Jurkat, Clone E6-1 (cell line): ENCODE results near the gene URB1. TPM values are rescaled to one million over a fixed set of nuclear protein-coding genes. Genes with fewer than 3 reads are reported as not detected.
"Not testable (repeated sequence)": the region's sequence is repeated elsewhere in the genome, so short reads cannot be mapped to it uniquely, and the experiment has no call there.

Source experiments
- DNase-seq: peaks from one replicate; pipeline ENCODE4 v3.0.0-alpha.2; 2011; ENCODE audit warnings: low read depth, low spot score
- H3K4me3 ChIP-seq: 2 replicates; pipeline ENCODE4 v1.5.1; 2011; ENCODE audit warnings: mild to moderate bottlenecking, low read length, control low read depth, moderate library complexity
- polyA plus RNA-seq: library from polyadenylated mRNA; unstranded; fragments of >200 nt; gene quantifications from one replicate; pipeline ENCODE4 v1.2.1, GENCODE V29; 2012; ENCODE audit warnings: missing spikeins; ENCODE audit not compliant: insufficient read length, insufficient read depth

URB1 gene, protein sequence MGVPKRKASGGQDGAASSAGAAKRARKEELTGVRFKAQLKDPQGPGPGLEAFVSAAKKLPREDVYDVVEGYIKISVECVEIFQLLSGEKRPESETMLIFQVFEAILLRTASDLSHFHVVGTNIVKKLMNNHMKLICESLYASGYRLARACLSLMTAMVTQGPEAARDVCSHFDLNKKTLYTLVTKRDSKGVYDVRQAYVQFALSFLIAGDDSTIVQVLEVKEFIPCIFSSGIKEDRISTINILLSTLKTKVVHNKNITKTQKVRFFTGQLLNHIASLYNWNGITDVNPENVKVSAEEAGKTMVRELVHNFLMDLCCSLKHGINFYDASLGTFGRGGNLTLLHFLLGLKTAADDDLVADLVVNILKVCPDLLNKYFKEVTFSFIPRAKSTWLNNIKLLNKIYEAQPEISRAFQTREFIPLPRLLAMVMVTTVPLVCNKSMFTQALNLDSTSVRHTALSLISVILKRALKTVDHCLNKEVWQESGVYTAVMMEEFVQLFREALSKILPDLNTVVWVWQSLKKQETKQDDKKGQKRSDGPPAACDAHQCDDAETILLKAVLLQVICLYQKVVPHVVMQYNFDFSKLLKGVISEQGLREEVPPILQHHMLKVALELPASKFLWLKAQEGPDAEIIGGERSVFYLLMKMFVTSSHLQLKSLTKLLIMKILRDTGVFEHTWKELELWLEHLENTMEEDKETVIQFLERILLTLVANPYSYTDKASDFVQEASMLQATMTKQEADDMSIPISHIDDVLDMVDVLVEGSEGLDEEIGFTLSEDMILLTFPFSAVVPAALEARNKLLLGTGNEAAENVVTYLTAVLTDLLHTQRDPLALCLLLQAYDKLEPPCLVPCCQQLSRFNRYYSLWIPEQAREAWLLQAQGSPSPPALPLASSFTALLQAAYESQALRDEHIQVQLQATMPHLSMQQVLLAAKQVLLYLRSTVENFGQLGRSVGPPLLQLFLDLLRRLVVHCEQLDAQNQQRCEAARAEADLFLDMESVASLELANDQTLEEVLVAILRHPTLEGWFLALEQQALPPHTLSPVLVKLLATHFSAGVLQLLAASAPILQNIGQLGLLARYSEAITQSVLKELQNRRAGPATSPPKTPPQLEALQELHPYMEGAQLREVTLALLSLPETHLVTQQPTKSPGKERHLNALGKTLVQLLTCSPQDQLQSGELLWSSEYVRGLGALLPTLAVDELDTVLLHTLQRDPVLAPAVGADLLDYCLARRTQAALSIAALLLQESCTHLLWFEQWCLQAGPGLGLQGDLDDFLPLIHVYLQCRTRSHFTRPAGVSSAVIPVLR (N-terminal part only)
- 14.2 TPM for polyA plus RNA-seq

DNA sequence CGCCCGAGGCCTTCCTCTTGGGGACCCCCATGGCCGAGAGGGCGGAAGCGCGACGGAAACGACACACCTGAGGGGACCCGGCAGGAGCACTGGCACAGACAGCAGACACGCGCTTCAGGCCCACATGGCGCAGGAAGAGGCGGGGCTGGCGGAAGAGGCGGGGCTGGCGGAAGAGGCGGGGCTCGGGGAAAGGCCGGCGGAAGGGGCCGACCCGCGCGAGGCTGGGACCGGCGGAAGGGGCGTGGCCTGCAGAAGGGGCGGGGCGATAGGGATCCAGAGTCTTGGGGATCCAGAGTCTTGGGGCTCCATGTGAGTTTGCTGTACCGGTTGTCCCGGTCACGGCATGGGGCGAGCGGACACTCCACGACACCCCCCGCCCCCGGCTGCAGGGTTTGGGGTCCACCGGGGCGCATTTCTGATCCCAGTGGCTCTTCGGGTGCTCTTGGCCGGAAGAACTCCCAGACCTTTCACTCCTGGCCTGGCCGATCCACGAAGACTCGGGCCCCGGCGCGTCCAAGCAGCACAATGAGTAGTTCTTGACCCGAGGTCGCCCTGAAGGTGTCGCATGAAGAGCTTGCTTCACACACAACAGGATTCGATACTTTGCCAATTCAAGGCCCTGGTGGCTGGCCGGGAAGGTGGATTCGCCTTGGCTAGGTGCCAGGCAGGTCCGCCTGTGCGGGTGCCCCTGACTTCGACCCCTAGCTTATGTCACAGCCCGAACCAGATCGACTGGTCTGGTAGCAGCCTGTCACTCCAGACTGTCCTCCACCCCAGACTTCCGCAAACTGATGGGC, at the start of gene URB1:
TSS of gene URB1 (minus strand) at position 133 of the 797 bp plus-strand sequence. CDS start at position 31, 102 bp downstream.
- DNase-seq = peak; percentile 72
- H3K4me3 ChIP-seq = peak within 1 kb of the TSS; percentile 97

DNA sequence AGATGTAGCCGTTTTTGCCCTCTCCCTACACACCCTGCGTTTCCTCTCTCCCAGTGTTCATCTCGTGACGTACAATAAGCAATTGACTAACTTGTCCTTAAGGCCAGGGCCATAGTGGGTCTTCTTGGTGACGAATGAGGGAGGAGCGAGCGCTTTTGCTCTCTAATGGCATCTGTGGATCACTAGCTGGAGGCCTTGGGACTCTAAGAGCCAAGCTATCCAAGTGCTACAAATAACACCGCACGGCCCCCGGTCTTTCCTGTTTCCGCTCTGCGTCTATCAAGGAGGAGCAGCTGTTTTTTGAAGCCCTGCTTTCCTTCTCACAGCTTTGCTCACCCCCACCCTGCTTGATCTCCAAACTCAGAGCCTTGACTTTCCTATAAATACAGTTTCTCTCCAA, 44.9 kb upstream of the URB1 start:
- DNase-seq = no peak
- no peak overlapping the region for H3K4me3 ChIP-seq

DNA sequence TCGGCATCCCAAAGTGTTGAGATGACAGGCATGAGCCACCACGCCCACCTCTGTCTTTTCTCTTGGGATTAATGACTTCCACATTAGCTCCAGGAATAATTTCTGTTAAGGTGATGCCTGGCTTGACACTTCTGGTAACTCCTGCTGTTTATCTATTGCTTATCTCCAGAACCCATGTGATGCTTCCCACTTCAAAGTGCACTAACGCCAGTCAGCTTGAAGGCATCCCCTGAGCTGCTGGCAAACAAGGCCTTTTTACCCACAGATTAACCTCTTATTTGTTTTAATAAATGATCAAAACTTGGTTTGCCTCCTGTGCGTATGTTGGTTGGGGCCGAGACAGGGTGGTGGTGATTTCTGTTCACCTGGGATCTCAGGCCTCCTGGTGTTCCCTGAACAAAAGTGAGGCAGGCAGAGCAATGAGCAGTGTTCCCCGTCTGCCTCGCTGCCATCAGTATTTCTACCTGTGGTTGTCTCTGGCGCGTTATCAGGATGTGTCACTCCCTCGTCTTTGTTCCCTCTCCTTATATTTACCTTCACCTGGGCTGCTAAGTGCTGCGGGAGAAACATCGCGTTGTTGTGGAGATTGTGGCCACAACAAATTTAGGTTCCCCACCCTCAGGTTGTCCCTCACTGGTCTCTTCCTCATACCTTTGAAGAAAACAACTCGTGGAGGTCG, 40.3 kb upstream of the URB1 start:
- H3K4me3 ChIP-seq, DNase-seq: not testable (repeated sequence)

DNA sequence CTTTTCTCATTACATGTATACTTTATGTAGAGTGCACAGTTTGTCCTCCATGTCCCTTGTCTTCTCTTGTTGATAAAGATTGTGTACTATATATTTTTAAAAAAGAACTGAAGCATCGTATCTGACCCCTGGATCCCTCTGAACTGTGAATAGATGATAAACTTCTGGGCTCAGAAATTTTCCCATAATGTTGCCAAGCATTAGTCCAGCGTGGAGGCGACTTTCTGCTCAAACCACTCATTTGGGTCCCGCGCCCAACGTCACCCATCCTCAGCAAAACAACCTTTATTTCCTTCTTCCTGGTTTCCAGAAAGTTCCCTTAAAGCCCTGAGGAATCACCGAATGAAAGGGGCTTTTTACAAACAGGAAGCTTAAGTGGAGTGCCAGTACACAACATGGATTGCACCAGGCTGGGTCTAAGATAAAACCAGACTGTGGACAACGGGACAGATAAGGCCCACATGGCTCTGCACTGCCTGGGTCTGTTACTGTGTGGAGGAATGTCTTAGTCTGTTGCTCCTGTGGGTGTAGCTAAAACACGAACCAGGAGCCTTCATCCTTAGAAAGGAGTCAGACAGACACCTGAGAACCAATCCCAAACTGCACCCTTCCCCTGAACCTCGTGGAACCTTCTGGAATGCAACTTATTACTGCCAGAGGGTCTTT, 35.3 kb upstream of the URB1 start:
- H3K4me3 ChIP-seq = no peak overlapping the region
- no peak for DNase-seq

DNA sequence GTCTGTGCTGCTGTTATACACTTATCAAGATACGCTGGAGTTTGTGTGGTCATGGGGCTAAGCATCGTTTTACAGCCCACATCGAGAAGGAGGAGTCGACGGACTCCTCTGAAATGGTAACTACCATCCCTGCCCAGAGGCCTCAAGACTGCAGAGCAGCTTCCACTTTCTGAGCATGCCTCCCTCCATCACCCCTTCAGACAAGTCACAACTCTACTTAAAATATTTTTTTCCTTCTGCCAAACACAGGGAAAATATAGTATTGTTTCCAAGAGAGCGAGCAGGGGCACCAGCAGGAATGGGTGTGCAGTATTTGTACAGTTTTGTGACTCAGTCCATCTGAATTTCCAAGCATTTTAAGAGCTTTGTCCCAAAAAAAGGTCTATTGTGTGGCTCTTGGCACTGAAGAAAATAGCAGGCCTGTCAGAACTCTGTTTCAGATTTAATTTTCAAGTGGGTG, 33.8 kb upstream of the URB1 start:
- H3K4me3 ChIP-seq = no peak overlapping the region
- DNase-seq = no peak

DNA sequence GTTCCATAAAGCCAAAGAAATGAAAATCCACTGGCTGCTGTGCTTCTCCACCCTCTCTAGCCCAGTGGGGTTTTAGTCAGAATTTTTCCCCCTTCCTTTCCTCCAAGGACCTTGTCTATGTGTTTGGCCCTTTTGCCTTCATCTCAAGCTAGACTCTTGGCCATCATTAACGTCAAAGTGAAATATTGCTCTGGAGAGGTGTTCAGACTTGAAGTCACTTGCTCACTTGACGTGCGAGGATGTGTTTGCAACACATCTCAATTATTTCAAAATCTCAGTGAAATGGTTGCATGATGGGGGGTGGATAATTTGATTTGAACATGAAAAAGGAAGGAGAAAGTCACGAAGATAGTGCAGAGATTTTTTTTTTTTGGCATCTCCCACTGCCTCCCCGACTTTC, 33.3 kb upstream of the URB1 start:
- no peak overlapping the region for H3K4me3 ChIP-seq
- no peak for DNase-seq

DNA sequence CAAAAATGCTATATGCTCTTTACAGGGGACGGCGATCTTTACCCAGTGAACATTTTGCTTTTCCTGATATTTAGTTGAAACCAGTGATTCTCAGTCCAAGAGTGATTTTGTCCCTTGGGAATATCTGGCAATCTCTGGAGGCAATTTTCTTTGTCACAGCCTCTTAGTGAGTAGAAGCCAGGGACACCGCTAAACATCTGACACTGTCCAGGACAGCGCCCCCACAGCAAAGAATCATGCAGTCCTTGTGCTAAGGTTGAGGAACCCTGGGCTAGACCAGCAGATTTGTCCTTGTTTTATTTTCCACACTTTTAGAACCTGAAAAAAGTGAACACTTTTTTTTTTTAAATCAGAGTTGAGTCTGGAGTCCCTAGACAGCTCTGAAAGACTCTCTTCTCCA, 32.8 kb upstream of the URB1 start:
- DNase-seq = no peak
- no peak overlapping the region for H3K4me3 ChIP-seq

DNA sequence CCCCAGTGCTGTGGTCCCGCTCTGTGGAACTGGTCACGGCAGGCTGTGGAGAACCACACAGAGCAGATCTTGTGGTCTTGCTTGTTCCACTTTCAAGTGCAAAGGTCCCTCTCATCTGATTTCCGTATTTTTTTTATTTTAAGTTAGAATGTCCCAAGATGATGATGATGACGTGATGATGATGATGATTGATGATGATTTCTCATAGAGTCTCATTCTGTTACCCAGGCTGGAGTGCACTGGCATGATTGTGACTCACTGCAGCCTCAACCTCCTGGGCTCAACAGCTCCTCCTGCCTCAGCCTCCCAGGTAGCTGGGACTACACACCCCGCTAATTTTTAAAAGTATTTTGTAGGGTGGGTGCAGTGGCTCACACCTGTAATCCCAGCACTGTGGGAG, 31.9 kb upstream of the URB1 start:
- DNase-seq = no peak
- no peak overlapping the region for H3K4me3 ChIP-seq

DNA sequence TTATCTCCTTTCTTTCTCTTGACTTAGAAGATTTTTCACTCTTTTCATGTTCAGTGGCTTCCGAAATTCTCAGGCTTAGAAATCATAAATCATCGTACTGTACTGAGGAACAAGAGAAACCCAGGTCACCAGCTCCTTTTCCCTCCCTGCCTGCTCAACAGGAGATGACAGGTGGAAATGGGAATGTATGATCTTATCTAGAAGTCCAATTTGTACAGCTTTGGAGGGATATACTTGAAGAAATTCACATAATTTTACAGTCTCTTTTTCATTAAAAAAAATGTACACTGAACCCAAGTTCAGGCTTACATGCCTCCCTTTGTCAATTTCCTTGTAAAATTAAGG, 31.4 kb upstream of the URB1 start:
- H3K4me3 ChIP-seq = no peak overlapping the region
- no peak for DNase-seq

DNA sequence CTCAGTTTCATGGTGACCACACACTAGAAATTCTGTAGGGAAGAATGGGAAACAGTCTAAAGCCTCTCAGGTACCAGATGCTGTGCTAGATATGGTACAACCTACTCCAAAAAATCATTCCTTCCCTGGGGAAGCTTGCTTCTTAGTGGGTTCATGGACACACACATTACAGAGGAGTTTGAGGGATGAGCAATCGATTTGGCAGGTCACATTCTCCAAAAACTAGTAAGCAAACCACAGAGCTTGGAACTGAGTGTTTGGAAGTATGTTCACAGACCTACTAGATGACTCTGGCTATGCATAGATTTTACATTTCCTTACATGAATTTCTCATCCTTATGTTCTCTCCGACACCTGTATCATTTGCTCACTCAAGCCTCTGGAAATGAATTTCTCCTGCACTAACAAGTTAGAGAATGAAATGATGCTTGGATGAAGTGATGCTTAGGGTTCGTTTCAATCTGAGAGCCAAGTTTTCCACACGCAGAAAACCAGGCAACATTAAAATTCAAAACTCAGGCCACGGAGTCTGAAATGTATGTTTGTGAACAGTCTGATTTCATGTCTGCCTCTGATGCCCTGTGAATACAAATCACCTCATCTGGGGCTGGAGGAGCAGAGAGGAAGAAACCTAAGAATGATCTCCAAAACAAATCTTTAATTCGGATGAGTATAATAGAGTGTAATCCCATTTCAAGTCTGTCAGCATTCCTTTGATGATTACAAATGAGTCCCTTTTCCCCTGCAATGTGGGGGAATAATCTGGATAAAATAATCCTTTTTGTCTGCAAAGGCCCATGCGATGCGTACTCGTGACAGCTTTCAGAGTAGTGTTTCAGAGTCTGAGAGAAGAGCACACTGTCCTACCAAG, 30.7 kb upstream of the URB1 start:
- no peak for DNase-seq
- H3K4me3 ChIP-seq = no peak overlapping the region

DNA sequence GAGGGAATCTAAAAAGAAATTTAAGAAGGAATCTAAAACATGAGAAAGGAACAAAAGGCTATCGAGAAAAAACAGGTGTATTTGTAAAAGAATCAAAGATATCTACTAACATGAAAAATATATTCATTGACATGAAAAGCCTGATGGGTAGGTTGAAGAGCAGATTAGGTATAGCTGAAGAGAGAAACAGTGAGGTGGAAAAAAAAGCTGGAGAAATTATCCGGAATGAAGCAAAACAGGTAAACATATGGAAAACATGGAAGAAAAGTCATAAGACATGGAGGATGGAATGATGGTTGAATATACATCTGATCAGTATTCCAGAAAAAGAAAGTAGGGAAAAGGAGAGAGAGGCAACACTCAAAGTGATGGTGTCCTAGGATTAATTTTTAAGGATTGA, 29.3 kb upstream of the URB1 start:
- H3K4me3 ChIP-seq = no peak overlapping the region
- no peak for DNase-seq

DNA sequence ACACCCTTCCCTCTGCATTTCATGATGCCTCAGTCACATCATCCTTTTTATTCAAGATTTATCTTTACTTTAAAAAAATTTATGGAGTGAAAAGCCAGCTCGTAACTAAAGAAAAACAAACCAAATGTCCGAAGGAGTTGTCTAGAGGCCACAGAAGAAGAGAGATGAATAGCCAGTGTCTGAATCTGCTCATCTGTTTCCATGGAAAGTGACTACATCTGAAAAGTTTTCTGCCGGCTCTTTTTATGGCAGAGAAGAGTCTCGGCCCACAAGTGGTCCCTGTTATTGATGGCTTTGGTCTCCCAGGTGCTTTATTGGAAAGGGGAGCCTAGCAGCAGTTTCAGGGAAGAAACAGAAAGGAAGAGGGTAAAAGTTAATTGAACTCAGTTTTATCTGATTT, 25.3 kb upstream of the URB1 start:
- DNase-seq = no peak
- H3K4me3 ChIP-seq = no peak overlapping the region

DNA sequence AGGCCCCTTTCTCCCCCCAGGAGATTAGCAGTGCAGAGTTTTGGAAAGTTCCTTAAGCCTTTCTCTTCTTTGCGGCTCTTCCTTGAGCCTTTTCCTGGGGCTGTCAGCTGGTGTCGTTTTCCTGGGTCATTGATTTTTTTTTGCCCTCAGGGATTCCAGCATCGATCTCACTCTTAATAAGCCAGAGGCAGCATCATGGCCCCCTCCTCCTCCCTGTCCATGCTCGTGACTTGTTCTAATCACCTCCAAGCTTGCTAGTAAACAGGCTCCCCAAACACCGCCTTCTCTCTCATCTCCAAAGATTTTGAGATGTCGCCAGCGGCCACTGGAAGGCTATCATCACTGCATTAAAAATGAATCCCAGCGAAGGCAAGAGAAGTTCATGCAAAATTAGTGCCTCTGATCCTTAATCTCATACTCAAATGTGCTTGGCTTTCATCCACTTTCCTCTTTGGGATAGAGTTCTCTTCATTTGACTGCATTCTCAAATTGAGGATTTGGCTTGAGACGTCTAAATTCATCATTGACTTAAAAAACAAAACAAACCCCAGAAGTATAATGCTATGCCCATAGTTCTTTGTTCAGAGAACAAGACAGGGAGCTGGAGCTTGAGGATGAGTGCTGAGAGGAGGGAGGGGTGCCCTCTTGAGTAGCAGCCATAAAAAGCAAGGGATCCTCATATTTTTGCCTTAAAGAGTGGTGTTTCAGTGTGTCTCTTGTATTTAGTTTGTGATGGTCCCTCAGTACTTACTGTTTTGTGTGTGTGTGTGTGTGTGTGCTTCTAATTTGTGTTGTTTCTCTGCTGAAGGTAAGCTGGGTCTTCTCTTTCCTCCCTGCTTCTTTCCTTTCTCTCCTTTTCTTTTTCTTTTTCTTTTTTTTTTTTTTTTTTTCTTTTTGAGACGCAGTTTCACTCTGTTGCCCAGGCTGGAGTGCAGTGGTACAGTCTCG, 22.9 kb upstream of the URB1 start:
- no peak for DNase-seq
- no peak overlapping the region for H3K4me3 ChIP-seq

DNA sequence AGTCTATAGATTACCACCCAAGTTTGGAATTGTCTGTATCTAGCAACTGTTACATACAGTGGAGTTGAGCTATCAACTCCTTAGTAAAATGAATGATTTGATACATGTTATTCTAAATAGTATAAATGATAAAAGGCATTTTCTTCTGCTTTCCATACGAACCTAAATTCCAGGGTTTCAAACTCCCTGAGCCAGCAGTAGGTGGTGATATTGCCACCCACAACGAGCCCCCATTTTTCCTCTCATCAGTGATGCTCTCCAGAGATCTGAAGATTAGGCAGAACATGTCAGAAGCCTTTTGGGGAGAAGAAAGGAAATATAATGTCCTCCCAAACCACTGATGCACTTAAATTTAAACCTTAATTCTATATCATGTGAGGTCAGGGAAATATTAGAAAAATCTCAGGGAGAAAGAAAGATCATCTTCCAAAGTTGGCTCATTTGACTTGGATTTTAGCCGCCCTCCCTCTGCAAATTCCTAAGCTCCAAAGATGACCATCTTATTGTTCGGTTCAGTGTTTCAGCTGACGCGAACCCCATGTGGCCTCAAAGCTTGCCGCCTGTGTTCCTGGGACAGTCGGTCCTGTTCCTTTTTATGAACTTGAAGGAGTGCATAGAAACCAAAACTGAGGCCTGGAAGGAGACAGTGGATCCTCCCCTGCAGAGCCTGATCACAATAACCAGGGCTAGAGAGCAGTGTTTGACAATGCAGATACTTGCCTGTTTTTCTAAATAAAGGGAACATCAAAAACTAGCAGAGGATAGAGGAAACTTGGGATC, 22.0 kb upstream of the URB1 start:
- DNase-seq = no peak
- no peak overlapping the region for H3K4me3 ChIP-seq
